Heart right ventricle (tissue), 16 donors: ENCODE measurements around the gene NAA15. TPM values are rescaled to one million over a fixed set of nuclear protein-coding genes. Genes with fewer than 3 reads are reported as not detected.
"Not testable (repeated sequence)": the region's sequence is repeated elsewhere in the genome, so short reads cannot be mapped to it uniquely, and the experiment has no call there.

Experiments used
- ATAC-seq, 8 donors: fragments of 200-7000 bp; cut with Tn5 transposase; one replicate each; pipeline ENCODE4 v1.9.1; 2020; ENCODE audit warnings: mild to moderate bottlenecking in 8 of 8, moderate library complexity in 8 of 8, moderate number of reproducible peaks in 1 of 8
- DNase-seq, 2 donors: peaks; one replicate each; pipeline ENCODE4 v3.0.0-alpha.2; 2020
- H3K27ac ChIP-seq, 10 donors: fragments of 200-600 bp; sonication (generic) in 2 of 10; one replicate each; pipeline versions ENCODE4 v1.5.0 to v1.8.0; 2020 to 2022; ENCODE audit warnings: mild to moderate bottlenecking in 3 of 10
- H3K27me3 ChIP-seq, 7 donors: fragments of 200-600 bp; one replicate each; pipeline ENCODE4 v1.8.0; 2021 to 2022; ENCODE audit warnings: mild to moderate bottlenecking in 2 of 7
- H3K36me3 ChIP-seq, 9 donors: fragments of 200-600 bp; sonication (generic) in 1 of 9; one replicate each; pipeline versions ENCODE4 v1.5.0 to v1.8.0; 2020 to 2022; ENCODE audit warnings: mild to moderate bottlenecking in 2 of 9
- H3K4me1 ChIP-seq, 9 donors: fragments of 200-600 bp; sonication (generic) in 1 of 9; one replicate each; pipeline versions ENCODE4 v1.5.0 to v1.8.0; 2020 to 2022; ENCODE audit warnings: mild to moderate bottlenecking in 4 of 9
- H3K4me3 ChIP-seq, 10 donors: fragments of 200-600 bp; sonication (generic) in 2 of 10; one replicate each; pipeline versions ENCODE4 v1.5.0 to v1.8.0; 2020 to 2022; ENCODE audit warnings: mild to moderate bottlenecking in 7 of 10, moderate library complexity in 2 of 10
- H3K9me3 ChIP-seq, 11 donors: fragments of 200-600 bp in 10 of 11; sonication (generic) in 2 of 11; one replicate each; pipeline versions ENCODE4 v1.5.0 to v1.8.0; 2013 to 2022; ENCODE audit warnings: mild to moderate bottlenecking in 2 of 11, control low read depth in 1 of 11, moderate library complexity in 1 of 11
- WGBS, 2 donors: extraction: QIAGEN DNeasy Blood & Tissue Kit; methylation state at CpG; one replicate each; pipeline ENCODE4 v1.1.7; 2013; ENCODE audit warnings: inconsistent platforms in 1 of 2; 5-methylcytosine and 5-hydroxymethylcytosine counted together
- intact Hi-C, 10 donors: fragments of 100-400 bp; cut with DNase I; formaldehyde crosslinking; loops; one replicate each; pipeline versions ENCODE4 v1.11.1 to v1.14.2; 2022
- polyA plus RNA-seq, 2 donors: library from polyadenylated mRNA; stranded (reverse); fragments of 200-250 nt; gene quantifications; one replicate each; pipeline ENCODE4 v1.2.3, GENCODE V29; 2013
- total RNA-seq, 10 donors: library from RNA; stranded (reverse); fragmentation: NEBNext Ultra II Directional in 3 of 10; extraction: Animal tissue kit (Norgen Biotek cat#: 25700) in 3 of 10; gene quantifications; one replicate each; pipeline versions ENCODE4 v1.2.1 to v1.2.4, GENCODE V29; 2021 to 2023
- TF ChIP-seq, protein P1 (sequence below), 9 donors: fragments of 200-600 bp; sonication (generic) in 2 of 9; IDR thresholded peaks; one replicate each; pipeline versions ENCODE4 v1.5.0 to v1.8.0; 2021 to 2022; ENCODE audit warnings: antibody characterized with exemption in 9 of 9, mild to moderate bottlenecking in 5 of 9, moderate library complexity in 1 of 9
- donor health status: Arrhythmogenic right ventricular cardiomyopathy.
- donor health status: ischemic (EF 13 %, LVEDD 7.1; RV severe dilation, severe dysfunction).
- donor health status: healthy with polysubstance abuse.
- donor health status: DM: no; HTN: yes; CAD: no.
- donor health status: DM: no; HTN: no; CAD: no.
- donor health status: ischemic (EF 25% LVEDD 6.9; RV normal size, moderate dysfunction).
- donor health status: ischemic (EF 25% LVEDD 5.7; RV mildly dilated, moderate dysfunction).
- donor health status: healthy.
- donor health status: DM: yes; HTN: yes; CAD: no.
- donor health status: Ischemic cardiomyopathy.
- donor health status: ischemic (EF 35%, LVEDD 5.7; RV mildly dilated, moderate dysfunction).
- donor health status: nonischemic (EF 11% LVEDD 7.7; RV severe dilation, severe dysfunction).
- donor health status: DM: yes; HTN: yes; CAD: no.
- donor health status: PGD.
- donor health status: ischemic (EF 29% LVEDD 5.4; RV normal size, mild dysfunction).
- donor health status: nonischemic (EF 23%, LVEDD 6.1; RV moderate dilation, normal function).

Gene NAA15
- total and polyA plus RNA-seq, 12 donors = 8.2 to 45.4 (median 33.4) TPM

DNA sequence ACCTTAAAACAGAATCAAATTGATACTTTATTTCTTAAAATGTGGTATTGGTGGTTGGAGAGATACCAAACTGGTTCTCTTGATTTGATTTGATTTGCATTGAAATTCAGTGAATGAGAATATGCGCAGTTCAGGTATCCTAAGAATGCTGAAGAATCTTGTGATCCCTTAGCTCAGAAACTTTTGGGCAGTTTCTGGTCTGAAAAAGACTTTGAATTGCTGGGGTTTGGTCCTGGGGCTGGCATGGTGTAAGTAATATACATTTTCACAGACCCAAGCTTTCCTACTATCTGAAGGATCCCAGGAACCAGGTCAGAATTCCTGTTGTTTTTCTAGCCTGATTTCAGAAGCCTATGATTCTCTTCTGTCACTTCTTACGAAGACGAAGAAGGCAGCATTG is 159.3 kb downstream of the NAA15 start:
- intact Hi-C loops = no loop called here
- TF ChIP-seq, protein P1, sequence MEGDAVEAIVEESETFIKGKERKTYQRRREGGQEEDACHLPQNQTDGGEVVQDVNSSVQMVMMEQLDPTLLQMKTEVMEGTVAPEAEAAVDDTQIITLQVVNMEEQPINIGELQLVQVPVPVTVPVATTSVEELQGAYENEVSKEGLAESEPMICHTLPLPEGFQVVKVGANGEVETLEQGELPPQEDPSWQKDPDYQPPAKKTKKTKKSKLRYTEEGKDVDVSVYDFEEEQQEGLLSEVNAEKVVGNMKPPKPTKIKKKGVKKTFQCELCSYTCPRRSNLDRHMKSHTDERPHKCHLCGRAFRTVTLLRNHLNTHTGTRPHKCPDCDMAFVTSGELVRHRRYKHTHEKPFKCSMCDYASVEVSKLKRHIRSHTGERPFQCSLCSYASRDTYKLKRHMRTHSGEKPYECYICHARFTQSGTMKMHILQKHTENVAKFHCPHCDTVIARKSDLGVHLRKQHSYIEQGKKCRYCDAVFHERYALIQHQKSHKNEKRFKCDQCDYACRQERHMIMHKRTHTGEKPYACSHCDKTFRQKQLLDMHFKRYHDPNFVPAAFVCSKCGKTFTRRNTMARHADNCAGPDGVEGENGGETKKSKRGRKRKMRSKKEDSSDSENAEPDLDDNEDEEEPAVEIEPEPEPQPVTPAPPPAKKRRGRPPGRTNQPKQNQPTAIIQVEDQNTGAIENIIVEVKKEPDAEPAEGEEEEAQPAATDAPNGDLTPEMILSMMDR (IDR thresholded peaks at IDR 0.05) = no peak
- no peak for DNase-seq
- Histone ChIP-seq H3K9me3 (peaks cover 0 to 5% (median 0%) of the 10 kb centered on the region in 11 donors), H3K27ac (no peak overlapping the region), H3K27me3 (no peaks in the 10 kb centered on the region), H3K36me3 (peaks cover 0 to 4% (median 0%) of the 10 kb centered on the region in 9 donors), H3K4me3 (no peak overlapping the region), H3K4me1 (peaks cover 0 to 39% (median 31%) of the 10 kb centered on the region in 9 donors)
- WGBS, 2 donors = 93 to 96% methylated on average over 3 of the region's 3 CpGs
- ATAC-seq = no peak

DNA sequence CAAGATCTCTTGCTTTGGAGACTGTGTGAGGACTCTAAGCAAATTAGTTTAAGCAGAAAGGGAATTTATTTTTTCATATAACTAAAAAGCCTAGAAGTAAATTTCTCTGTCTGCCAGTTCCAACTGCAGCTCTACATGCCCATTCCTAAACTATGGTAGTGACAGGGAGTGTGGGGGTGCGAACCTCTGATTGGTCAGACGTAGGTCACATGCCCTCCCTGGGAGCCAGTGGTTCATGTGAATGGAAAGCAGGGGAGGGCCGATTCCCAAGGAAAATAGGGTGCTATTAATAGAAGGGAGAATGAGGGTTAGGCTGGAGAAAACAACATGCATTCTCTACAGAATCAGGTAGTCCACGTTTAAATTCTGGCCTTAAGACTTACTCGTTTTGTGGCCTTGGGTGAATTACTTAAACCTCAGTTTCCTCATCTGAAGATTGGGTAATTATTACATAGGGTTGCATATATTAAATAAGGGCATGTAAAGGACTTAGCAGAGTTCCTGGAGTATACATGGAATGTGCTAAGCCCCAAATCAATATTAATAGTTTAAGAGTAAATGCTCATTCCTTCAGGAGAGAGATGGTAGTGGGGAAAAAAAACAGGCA is 159.8 kb downstream of the NAA15 start:
- Histone ChIP-seq H3K4me3 (no peak overlapping the region), H3K27ac (no peak overlapping the region), H3K36me3 (peaks cover 0 to 4% (median 0%) of the 10 kb centered on the region in 9 donors), H3K4me1 (peaks cover 0 to 34% (median 25%) of the 10 kb centered on the region in 9 donors), H3K27me3 (no peaks in the 10 kb centered on the region), H3K9me3 (peaks cover 0 to 5% (median 0%) of the 10 kb centered on the region in 11 donors)
- ATAC-seq (peak in 1 of 8 donors; percentile 60), DNase-seq (no peak)
- 67 to 74% methylated on average over 5 of the region's 5 CpGs for WGBS, 2 donors
- TF ChIP-seq, protein P1 (IDR thresholded peaks at IDR 0.05) = no peak
- intact Hi-C loops = no loop called here

DNA sequence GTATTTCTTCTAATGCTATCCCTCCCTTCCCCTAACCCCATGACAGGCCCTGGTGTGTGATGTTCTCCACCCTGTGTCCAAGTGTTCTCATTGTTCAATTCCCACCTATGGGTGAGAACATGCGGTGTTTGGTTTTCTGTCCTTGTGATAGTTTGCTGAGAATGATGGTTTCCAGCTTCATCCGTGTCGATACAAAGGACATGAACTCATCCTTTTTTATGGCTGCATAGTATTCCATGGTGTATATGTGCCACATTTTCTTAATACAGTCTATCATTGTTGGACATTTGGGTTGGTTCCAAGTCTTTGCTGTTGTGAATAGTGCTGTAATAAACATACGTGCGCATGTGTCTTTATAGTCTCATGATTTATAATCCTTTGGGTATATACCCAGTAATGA is 163.2 kb downstream of the NAA15 start:
- H3K27me3 ChIP-seq, H3K4me1 ChIP-seq, DNase-seq, ATAC-seq, H3K27ac ChIP-seq, H3K36me3 ChIP-seq, intact Hi-C loops, H3K4me3 ChIP-seq: not testable (repeated sequence)
- WGBS, 2 donors = 93 to 97% methylated on average over 5 of the region's 5 CpGs
- H3K9me3 ChIP-seq = peaks cover 0 to 23% (median 12%) of the 10 kb centered on the region in 11 donors

DNA sequence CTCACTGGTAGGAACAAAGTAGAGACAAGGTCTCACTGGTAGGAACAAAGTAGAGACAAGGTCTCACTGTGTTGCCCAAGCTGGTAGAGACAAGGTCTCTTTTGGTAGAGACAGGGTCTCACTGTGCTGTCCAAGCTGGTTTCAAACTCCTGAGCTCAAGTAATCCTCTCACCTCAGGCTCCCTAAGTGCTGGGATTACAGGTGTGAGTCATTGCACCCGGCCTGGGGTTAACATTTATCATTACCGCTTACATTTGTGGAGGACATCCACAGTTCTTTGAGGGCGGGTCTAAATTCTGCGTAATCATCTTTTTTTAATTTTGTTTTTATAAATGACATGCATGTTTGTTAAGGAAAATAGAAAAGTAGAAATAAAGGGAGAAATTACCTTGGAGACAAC is 164.6 kb downstream of the NAA15 start:
- 71 to 73% methylated on average over 4 of the region's 4 CpGs for WGBS, 2 donors
- intact Hi-C loops = no loop called here
- Histone ChIP-seq H3K9me3 (peaks cover 0 to 25% (median 12%) of the 10 kb centered on the region in 11 donors), H3K4me3 (no peak overlapping the region), H3K36me3 (peaks cover 0 to under 1% (median 0%) of the 10 kb centered on the region in 9 donors), H3K4me1 (peaks cover 0 to 2% (median 0%) of the 10 kb centered on the region in 9 donors), H3K27me3 (no peaks in the 10 kb centered on the region), H3K27ac (no peak overlapping the region)
- TF ChIP-seq, protein P1 (IDR thresholded peaks at IDR 0.05) = no peak
- DNase-seq (no peak), ATAC-seq (no peak)

DNA sequence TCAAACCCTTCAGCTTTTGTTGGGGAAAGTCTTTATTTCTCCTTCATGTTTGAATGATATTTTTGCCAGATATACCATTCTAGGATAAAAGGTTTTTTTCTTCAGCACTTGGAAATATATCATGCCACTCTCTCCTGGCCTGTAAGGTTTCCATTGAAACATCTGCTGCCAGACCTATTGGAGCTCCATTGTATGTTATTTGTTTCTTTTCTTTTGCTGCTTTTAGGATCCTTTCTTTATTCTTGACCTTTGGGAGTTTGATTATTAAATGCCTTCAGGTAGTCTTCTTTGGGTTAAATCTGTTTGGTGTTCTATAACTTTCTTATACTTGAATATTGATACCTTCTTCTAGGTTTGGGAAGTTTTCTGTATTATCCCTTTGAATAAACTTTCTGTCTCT is 167.5 kb downstream of the NAA15 start:
- H3K4me3 ChIP-seq, H3K27me3 ChIP-seq, intact Hi-C loops, H3K4me1 ChIP-seq, ATAC-seq, DNase-seq, H3K27ac ChIP-seq: not testable (repeated sequence)
- H3K36me3 ChIP-seq = peaks cover 0 to 17% (median 10%) of the 10 kb centered on the region in 9 donors
- peaks cover 0 to 37% (median 17%) of the 10 kb centered on the region in 11 donors for H3K9me3 ChIP-seq
